H1 (cell line): ENCODE results near the gene ROBO2. TPM values are rescaled to one million over a fixed set of nuclear protein-coding genes. Genes with fewer than 3 reads are reported as not detected.

Experiments
- ASH2L ChIP-seq: fragments of 200-600, 300-600 bp; sonication (generic); IDR thresholded peaks from one replicate; pipeline ENCODE4 v1.7.1; 2017; ENCODE audit warnings: low read length
- HDAC6 ChIP-seq: IDR thresholded peaks from one replicate; pipeline ENCODE4 v1.7.1; 2012; ENCODE audit warnings: low read depth, mild to moderate bottlenecking, inconsistent platforms, low read length, moderate library complexity
- POLR2A ChIP-seq, 2 experiments: IDR thresholded peaks; 1 replicate in 1 of 2; 2 replicates in 1 of 2; pipeline ENCODE4 v1.6.1; 2011; ENCODE audit warnings: low read depth in 2 of 2, low read length in 2 of 2, mild to moderate bottlenecking in 2 of 2; ENCODE audit errors: control extremely low read depth in 1 of 2
- RAD21 ChIP-seq, 2 experiments: IDR thresholded peaks in 1 of 2; conservative IDR thresholded peaks in 1 of 2; 2 replicates each; pipeline ENCODE4 v1.6.1; 2011; ENCODE audit warnings: low read depth in 2 of 2, low read length in 2 of 2, improper control_type of control experiment in 1 of 2, inconsistent platforms in 1 of 2, mild to moderate bottlenecking in 1 of 2, moderate library complexity in 1 of 2
- RFX5 ChIP-seq: IDR thresholded peaks from 2 replicates; pipeline ENCODE4 v1.6.1; 2011; ENCODE audit warnings: low read depth, low read length, improper control_type of control experiment, borderline replicate concordance
- RNF2 ChIP-seq: fragments of 200-900, 300-1000 bp; sonication (generic); IDR thresholded peaks from 2 replicates; pipeline ENCODE4 v1.7.1; 2016; ENCODE audit warnings: borderline replicate concordance, low read depth, mild to moderate bottlenecking, antibody characterized with exemption, low read length; ENCODE audit not compliant: poor library complexity, severe bottlenecking; ENCODE audit errors: missing control alignments
- SAP30 ChIP-seq: fragments of 300-600 bp; sonication (generic); IDR thresholded peaks from 2 replicates; pipeline ENCODE4 v1.7.1; 2012; ENCODE audit warnings: low read length, moderate library complexity, mild to moderate bottlenecking, inconsistent platforms; ENCODE audit not compliant: insufficient read depth, insufficient replicate concordance
- SIN3A ChIP-seq, 2 experiments: IDR thresholded peaks in 1 of 2; conservative IDR thresholded peaks in 1 of 2; 2 replicates each; pipeline ENCODE4 v1.6.1; 2011 to 2012; ENCODE audit warnings: low read length in 2 of 2, improper control_type of control experiment in 1 of 2, low read depth in 1 of 2, mild to moderate bottlenecking in 1 of 2
- SIX5 ChIP-seq: IDR thresholded peaks from 2 replicates; pipeline ENCODE4 v1.6.1; 2011; ENCODE audit warnings: mild to moderate bottlenecking, low read depth, low read length
- SP4 ChIP-seq: IDR thresholded peaks from 2 replicates; pipeline ENCODE4 v1.6.1; 2012; ENCODE audit warnings: low read length, inconsistent platforms
- TCF12 ChIP-seq: IDR thresholded peaks from 2 replicates; pipeline ENCODE4 v1.6.1; 2011; ENCODE audit warnings: low read depth, mild to moderate bottlenecking, low read length
- polyA plus RNA-seq, 7 experiments: library from polyadenylated mRNA; depleted of rRNA in 3 of 7; stranded (reverse) in 5 of 7; unstranded in 2 of 7; fragments of >200 nt in 5 of 7; fragments of 200-250 nt in 2 of 7; gene quantifications; 1 replicate in 5 of 7; 2 replicates in 1 of 7; 4 replicates in 1 of 7; pipeline versions ENCODE4 v1.2.1 to v1.2.3, GENCODE V29; 2011 to 2013; ENCODE audit warnings: missing spikeins in 2 of 7, mixed read lengths in 2 of 7
- total RNA-seq: library from RNA; stranded (reverse); fragmentation: NEBNext Ultra II Directional; extraction: Animal tissue kit (Norgen Biotek cat#: 25700); gene quantifications from 2 replicates; pipeline ENCODE4 v1.2.1, GENCODE V29; 2021

Gene ROBO2
- total and polyA plus RNA-seq, 2 of the 8 experiments (the other 6 are each of a cell fraction or from before 2014, with no cell fraction given) = 1.5 to 2.9 TPM

DNA sequence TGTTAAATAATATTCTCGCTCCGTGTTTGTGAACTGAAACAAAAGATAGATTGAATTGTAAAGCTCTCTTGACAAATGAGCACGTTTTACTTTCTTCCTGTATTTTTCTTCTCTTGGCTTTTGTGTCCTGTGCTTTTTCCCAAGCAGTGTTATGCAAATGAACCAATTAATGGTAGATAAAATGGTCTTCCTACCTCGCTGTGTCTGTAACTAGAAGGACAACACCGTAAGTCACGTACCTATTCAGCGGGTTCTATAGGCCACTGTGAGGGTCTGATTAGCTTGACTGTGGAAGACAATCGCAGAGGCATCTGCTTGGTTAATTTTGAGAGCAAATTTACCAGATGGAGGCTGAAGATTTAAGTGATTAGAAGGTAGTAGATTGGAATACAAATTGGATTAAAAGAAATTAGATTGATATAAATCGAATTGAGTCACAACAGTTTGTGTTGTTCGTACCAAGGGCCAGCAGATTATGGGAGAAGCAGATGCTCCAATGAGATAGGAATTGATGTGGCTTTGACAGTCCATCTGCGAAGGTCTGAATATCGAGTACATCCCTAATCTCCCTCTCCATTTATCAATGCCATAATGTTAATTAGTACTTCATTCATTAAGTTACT is 40.2 kb downstream of the ROBO2 start (continued):
- no peak for TF ChIP-seq POLR2A (IDR thresholded peaks at IDR 0.05; ENCODE audit: control extremely low read depth in 1 of 2, low read depth in 2 of 2, low read length in 2 of 2)
- no peak for TF ChIP-seq SP4
- TF ChIP-seq RFX5 = no peak
- no peak for TF ChIP-seq SAP30
- TF ChIP-seq HDAC6 = no peak
- no peak for TF ChIP-seq SIX5
- TF ChIP-seq ASH2L = no peak
- TF ChIP-seq RNF2 = no peak
- TF ChIP-seq TCF12 = no peak
- no peak for TF ChIP-seq SIN3A (conservative IDR thresholded peaks at IDR 0.05 in 1 of 2, IDR thresholded peaks at IDR 0.05 in 1 of 2; ENCODE audit: low read depth in 1 of 2, low read length in 2 of 2)
- TF ChIP-seq RAD21 (IDR thresholded peaks at IDR 0.05 in 1 of 2, conservative IDR thresholded peaks at IDR 0.05 in 1 of 2; ENCODE audit: low read depth in 2 of 2, low read length in 2 of 2) = no peak
